ENCODE measurements around the gene TRAF1. TPM values are rescaled to one million over a fixed set of nuclear protein-coding genes. Genes with fewer than 3 reads are reported as not detected.

Gene TRAF1
- total and polyA plus RNA-seq, 4 donors: 3.9 to 23.1 (median 6.1) TPM

DNA sequence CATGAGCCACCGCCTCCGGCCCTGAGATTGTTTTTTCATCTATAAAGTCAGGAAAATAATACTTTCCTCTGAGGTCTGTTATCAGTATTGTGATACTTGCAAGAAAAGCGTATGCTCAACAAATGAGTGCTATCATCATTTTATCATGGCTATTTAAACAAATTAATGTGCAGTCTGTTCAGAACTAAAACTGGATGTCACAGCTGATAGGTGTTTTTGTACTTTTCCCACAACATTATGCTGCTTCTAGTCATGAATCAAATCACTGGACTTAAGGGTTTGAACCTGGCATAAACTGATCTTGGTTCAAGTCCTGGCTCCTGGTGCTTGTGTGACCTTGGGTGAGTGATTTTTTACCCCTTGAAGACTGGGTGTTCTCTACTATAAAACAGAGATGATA lies 28.2 kb downstream of the TRAF1 start:
- H3K36me3 ChIP-seq (ENCODE audit: control insufficient read depth in 4 of 4, insufficient read depth in 4 of 4, low read length in 4 of 4): no peaks in the 10 kb centered on the region
- no peak overlapping the region for H3K27ac ChIP-seq (ENCODE audit: low read depth in 1 of 2, low read length in 1 of 2)
- DNase-seq (no peak), ATAC-seq (ENCODE audit: insufficient read depth, low FRiP score) (no peak)
- WGBS, 2 donors: 90 to 96% methylated on average over 3 of the region's 3 CpGs
- peaks cover 0 to 27% (median 9%) of the 10 kb centered on the region in 5 donors for H3K4me1 ChIP-seq (ENCODE audit: control insufficient read depth in 5 of 5, insufficient read depth in 5 of 5, low read length in 5 of 5)
- H3K9me3 ChIP-seq (ENCODE audit: control insufficient read depth in 4 of 4, insufficient read depth in 3 of 4, low read length in 3 of 4): no peaks in the 10 kb centered on the region
- H3K4me3 ChIP-seq: no peak overlapping the region
- no peak overlapping the region for H3K9ac ChIP-seq (ENCODE audit: insufficient read depth in 1 of 2, low read length in 2 of 2)
- peaks cover 0 to 3% (median 0%) of the 10 kb centered on the region in 3 donors for H3K27me3 ChIP-seq (ENCODE audit: control insufficient read depth in 3 of 3, insufficient read depth in 3 of 3, low read length in 2 of 3)
- TF ChIP-seq CTCF (IDR thresholded peaks at IDR 0.05; ENCODE audit: control extremely low read depth, extremely low read depth): no peak

DNA sequence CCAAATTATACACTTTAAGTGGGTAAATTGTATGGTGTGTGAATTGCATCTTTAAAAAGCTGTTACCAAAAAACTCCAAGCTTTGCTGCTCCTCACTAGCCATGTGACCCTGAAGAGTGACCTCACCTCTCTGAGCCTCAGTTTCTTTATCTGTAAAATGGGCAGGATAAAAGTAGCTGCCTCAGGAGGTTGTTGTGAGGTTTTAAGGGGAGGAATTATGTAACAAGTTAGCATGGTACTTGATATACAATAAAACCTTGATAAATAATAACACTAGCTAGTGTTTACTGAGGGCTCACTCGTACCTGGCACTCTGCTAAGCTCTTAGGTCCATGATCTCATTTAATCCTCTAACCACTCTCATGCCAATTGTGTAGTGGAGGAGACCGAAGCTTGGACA lies 30.6 kb downstream of the TRAF1 start:
- peaks cover 0 to 3% (median 0%) of the 10 kb centered on the region in 3 donors for H3K27me3 ChIP-seq (ENCODE audit: control insufficient read depth in 3 of 3, insufficient read depth in 3 of 3, low read length in 2 of 3)
- no peak overlapping the region for H3K4me3 ChIP-seq
- no peak for DNase-seq
- H3K4me1 ChIP-seq (ENCODE audit: control insufficient read depth in 5 of 5, insufficient read depth in 5 of 5, low read length in 5 of 5): peaks cover 0 to 51% (median 27%) of the 10 kb centered on the region in 5 donors
- ATAC-seq (ENCODE audit: insufficient read depth, low FRiP score): no peak
- no peak overlapping the region for H3K27ac ChIP-seq (ENCODE audit: low read depth in 1 of 2, low read length in 1 of 2)
- H3K9me3 ChIP-seq (ENCODE audit: control insufficient read depth in 4 of 4, insufficient read depth in 3 of 4, low read length in 3 of 4): no peaks in the 10 kb centered on the region
- H3K9ac ChIP-seq (ENCODE audit: insufficient read depth in 1 of 2, low read length in 2 of 2): no peak overlapping the region
- no peak for TF ChIP-seq CTCF (IDR thresholded peaks at IDR 0.05; ENCODE audit: control extremely low read depth, extremely low read depth)
- 88 to 92% methylated on average over 2 of the region's 2 CpGs for WGBS, 2 donors
- H3K36me3 ChIP-seq (ENCODE audit: control insufficient read depth in 4 of 4, insufficient read depth in 4 of 4, low read length in 4 of 4): no peaks in the 10 kb centered on the region

GRCh38 chr9:120894321-120895148 lies 32.1 kb downstream of the TRAF1 start:
- peak; percentile 88 to 95 (median 92) for DNase-seq
- Histone ChIP-seq H3K27me3 (ENCODE audit: control insufficient read depth in 3 of 3, insufficient read depth in 3 of 3, low read length in 2 of 3) (peaks cover 0 to 3% (median 0%) of the 10 kb centered on the region in 3 donors), H3K4me1 (ENCODE audit: control insufficient read depth in 5 of 5, insufficient read depth in 5 of 5, low read length in 5 of 5) (peaks cover 0 to 66% (median 32%) of the 10 kb centered on the region in 5 donors), H3K27ac (ENCODE audit: low read depth in 1 of 2, low read length in 1 of 2) (peak overlapping the region; percentile 49 to 51), H3K36me3 (ENCODE audit: control insufficient read depth in 4 of 4, insufficient read depth in 4 of 4, low read length in 4 of 4) (no peaks in the 10 kb centered on the region), H3K4me3 (no peak overlapping the region), H3K9me3 (ENCODE audit: control insufficient read depth in 4 of 4, insufficient read depth in 3 of 4, low read length in 3 of 4) (no peaks in the 10 kb centered on the region), H3K9ac (ENCODE audit: insufficient read depth in 1 of 2, low read length in 2 of 2) (peak overlapping the region in 1 of 2 donors; percentile 7)
- ATAC-seq (ENCODE audit: insufficient read depth, low FRiP score): peak; percentile 67
- 44 to 72% methylated on average over 62 to 63 of the region's 63 CpGs for WGBS, 2 donors
- no peak for TF ChIP-seq CTCF (IDR thresholded peaks at IDR 0.05; ENCODE audit: control extremely low read depth, extremely low read depth)
